ENCODE data around the gene C16orf95.

DNA sequence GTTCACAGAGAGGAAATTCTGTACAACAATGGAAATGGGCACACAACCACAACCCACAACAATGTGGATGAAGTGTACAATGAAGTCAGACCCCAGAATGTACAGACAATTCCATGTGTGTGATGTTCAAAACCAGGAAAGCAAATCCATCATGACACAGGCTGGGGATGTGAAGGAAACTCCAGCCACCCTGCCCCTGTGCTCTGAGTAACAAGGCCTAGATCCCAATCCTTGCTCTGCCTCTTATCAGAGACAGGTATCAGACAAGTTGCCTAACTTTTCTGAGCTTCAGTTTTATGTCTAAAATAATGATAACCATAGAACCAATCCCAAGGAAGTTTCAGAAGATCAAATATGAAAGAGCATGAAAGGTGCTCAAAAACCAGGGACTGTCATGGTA, 1.8 kb upstream of the C16orf95 start:
- TF ChIP-seq, protein P1, sequence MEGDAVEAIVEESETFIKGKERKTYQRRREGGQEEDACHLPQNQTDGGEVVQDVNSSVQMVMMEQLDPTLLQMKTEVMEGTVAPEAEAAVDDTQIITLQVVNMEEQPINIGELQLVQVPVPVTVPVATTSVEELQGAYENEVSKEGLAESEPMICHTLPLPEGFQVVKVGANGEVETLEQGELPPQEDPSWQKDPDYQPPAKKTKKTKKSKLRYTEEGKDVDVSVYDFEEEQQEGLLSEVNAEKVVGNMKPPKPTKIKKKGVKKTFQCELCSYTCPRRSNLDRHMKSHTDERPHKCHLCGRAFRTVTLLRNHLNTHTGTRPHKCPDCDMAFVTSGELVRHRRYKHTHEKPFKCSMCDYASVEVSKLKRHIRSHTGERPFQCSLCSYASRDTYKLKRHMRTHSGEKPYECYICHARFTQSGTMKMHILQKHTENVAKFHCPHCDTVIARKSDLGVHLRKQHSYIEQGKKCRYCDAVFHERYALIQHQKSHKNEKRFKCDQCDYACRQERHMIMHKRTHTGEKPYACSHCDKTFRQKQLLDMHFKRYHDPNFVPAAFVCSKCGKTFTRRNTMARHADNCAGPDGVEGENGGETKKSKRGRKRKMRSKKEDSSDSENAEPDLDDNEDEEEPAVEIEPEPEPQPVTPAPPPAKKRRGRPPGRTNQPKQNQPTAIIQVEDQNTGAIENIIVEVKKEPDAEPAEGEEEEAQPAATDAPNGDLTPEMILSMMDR (IDR thresholded peaks at IDR 0.05), result no peak
- no peak for TF ChIP-seq POLR2A (IDR thresholded peaks at IDR 0.05)
